Suprapubic skin (tissue), 4 donors: Measurements from ENCODE around the gene ECI1. TPM values are rescaled to one million over a fixed set of nuclear protein-coding genes. Genes with fewer than 3 reads are reported as not detected.

Experiments
- DNase-seq, 2 donors: peaks; one replicate each; pipeline ENCODE4 v3.0.0-alpha.2; 2019; ENCODE audit warnings: low spot score in 2 of 2
- H3K27ac ChIP-seq: fragments of 200-600 bp; sonication (generic); one replicate; pipeline ENCODE4 v1.5.1; 2019
- H3K27me3 ChIP-seq: fragments of 200-600 bp; sonication (generic); one replicate; pipeline ENCODE4 v1.5.1; 2019
- H3K36me3 ChIP-seq: fragments of 200-600 bp; sonication (generic); one replicate; pipeline ENCODE4 v1.5.1; 2019
- H3K4me1 ChIP-seq: fragments of 200-600 bp; sonication (generic); one replicate; pipeline ENCODE4 v1.5.1; 2019
- H3K4me3 ChIP-seq: fragments of 200-600 bp; sonication (generic); one replicate; pipeline ENCODE4 v1.5.1; 2019; ENCODE audit warnings: mild to moderate bottlenecking
- H3K9me3 ChIP-seq: fragments of 200-600 bp; sonication (generic); one replicate; pipeline ENCODE4 v1.5.1; 2019
- CTCF ChIP-seq, 2 donors: fragments of 200-600 bp in 1 of 2; fragments of 450-650 bp in 1 of 2; sonication (generic) in 1 of 2; IDR thresholded peaks; one replicate each; pipeline ENCODE4 v1.5.1; 2016 to 2019; ENCODE audit warnings: antibody characterized with exemption in 2 of 2, mild to moderate bottlenecking in 1 of 2, moderate library complexity in 1 of 2
- EP300 ChIP-seq: sonication (generic); formaldehyde crosslinking; IDR thresholded peaks from one replicate; pipeline ENCODE4 v1.6.1; 2017; ENCODE audit warnings: antibody characterized with exemption
- POLR2A ChIP-seq, 2 donors: fragments of 450-650 bp; IDR thresholded peaks; one replicate each; pipeline ENCODE4 v1.6.1; 2017; ENCODE audit warnings: antibody characterized with exemption in 2 of 2, mild to moderate bottlenecking in 2 of 2, moderate library complexity in 2 of 2
- POLR2AphosphoS5 ChIP-seq, 3 donors: sonication (generic); formaldehyde crosslinking; IDR thresholded peaks; one replicate each; pipeline ENCODE4 v1.6.1; 2017; ENCODE audit warnings: antibody characterized with exemption in 3 of 3
- WGBS: methylation state at CpG from one replicate; pipeline ENCODE4 v1.1.5; 2018; 5-methylcytosine and 5-hydroxymethylcytosine counted together
- total RNA-seq, 4 donors: library from RNA; depleted of rRNA; stranded (reverse); fragments of >200 nt; gene quantifications; one replicate each; pipeline ENCODE4 v1.1.0, GENCODE V29; 2016

ECI1 gene
- total RNA-seq, 4 donors from 2014 or later, result 28.4 to 65.3 (median 47.2) TPM

- H3K27me3 ChIP-seq, result peaks cover 33% of the 10 kb centered on the region
- no peak overlapping the region for H3K4me3 ChIP-seq
- 79% methylated on average over 4 of the region's 5 CpGs for WGBS
Measured at GRCh38 chr16:2199095-2199494, 52.3 kb downstream of the ECI1 start.

GRCh38 chr16:2198283-2198682 is 53.1 kb downstream of the ECI1 start:
- Histone ChIP-seq H3K27me3 (peaks cover 38% of the 10 kb centered on the region), H3K27ac (no peak overlapping the region), H3K9me3 (no peaks in the 10 kb centered on the region), H3K4me1 (peaks cover 24% of the 10 kb centered on the region), H3K4me3 (no peak overlapping the region), H3K36me3 (no peaks in the 10 kb centered on the region)
- no peak for TF ChIP-seq CTCF (IDR thresholded peaks at IDR 0.05)
- TF ChIP-seq EP300, result no peak
- no peak for TF ChIP-seq POLR2A (IDR thresholded peaks at IDR 0.05)
- TF ChIP-seq POLR2AphosphoS5 (IDR thresholded peaks at IDR 0.05), result no peak
- no peak for DNase-seq
- WGBS, result 59% methylated on average over 4 of the region's 4 CpGs

More at GRCh38 chr16:2199095-2199494, 52.3 kb downstream of the ECI1 start:
- DNase-seq, result no peak
- no peaks in the 10 kb centered on the region for H3K9me3 ChIP-seq
- TF ChIP-seq POLR2A (IDR thresholded peaks at IDR 0.05) (no peak), CTCF (IDR thresholded peaks at IDR 0.05) (no peak), POLR2AphosphoS5 (IDR thresholded peaks at IDR 0.05) (no peak), EP300 (no peak)
- H3K27ac ChIP-seq, result no peak overlapping the region
- H3K4me1 ChIP-seq, result peaks cover 23% of the 10 kb centered on the region
- no peaks in the 10 kb centered on the region for H3K36me3 ChIP-seq

- Histone ChIP-seq H3K4me3 (no peak overlapping the region), H3K4me1 (peaks cover 24% of the 10 kb centered on the region), H3K9me3 (no peaks in the 10 kb centered on the region), H3K27ac (no peak overlapping the region), H3K27me3 (peaks cover 38% of the 10 kb centered on the region), H3K36me3 (no peaks in the 10 kb centered on the region)
- WGBS, result 95% methylated on average over 5 of the region's 6 CpGs
- no peak for TF ChIP-seq CTCF (IDR thresholded peaks at IDR 0.05)
- TF ChIP-seq POLR2AphosphoS5 (IDR thresholded peaks at IDR 0.05), result no peak
- no peak for TF ChIP-seq POLR2A (IDR thresholded peaks at IDR 0.05)
- no peak for DNase-seq
Measured at GRCh38 chr16:2197765-2198164, 53.6 kb downstream of the ECI1 start.

GRCh38 chr16:2196981-2197511 is 54.3 kb downstream of the ECI1 start:
- peaks cover 24% of the 10 kb centered on the region for H3K4me1 ChIP-seq
- H3K27me3 ChIP-seq, result peaks cover 38% of the 10 kb centered on the region
- DNase-seq, result no peak
- no peak overlapping the region for H3K27ac ChIP-seq
- TF ChIP-seq POLR2AphosphoS5 (IDR thresholded peaks at IDR 0.05) (no peak), CTCF (IDR thresholded peaks at IDR 0.05) (no peak), POLR2A (IDR thresholded peaks at IDR 0.05) (no peak), EP300 (no peak)
- H3K9me3 ChIP-seq, result no peaks in the 10 kb centered on the region
- H3K4me3 ChIP-seq, result peak overlapping the region; percentile 44
- H3K36me3 ChIP-seq, result no peaks in the 10 kb centered on the region
- 61% methylated on average over 14 of the region's 32 CpGs for WGBS

- no peak for DNase-seq
- WGBS, result 0% methylated on average over 3 of the region's 129 CpGs
- no peak for TF ChIP-seq POLR2A (IDR thresholded peaks at IDR 0.05)
- TF ChIP-seq CTCF (IDR thresholded peaks at IDR 0.05), result no peak
- no peak for TF ChIP-seq EP300
- no peak for TF ChIP-seq POLR2AphosphoS5 (IDR thresholded peaks at IDR 0.05)
- no peaks in the 10 kb centered on the region for H3K36me3 ChIP-seq
- no peaks in the 10 kb centered on the region for H3K9me3 ChIP-seq
- H3K27ac ChIP-seq, result no peak within 1 kb of the TSS
- H3K4me3 ChIP-seq, result peak within 1 kb of the TSS; percentile 56
- peaks cover 24% of the 10 kb centered on the region for H3K4me1 ChIP-seq
- peaks cover 38% of the 10 kb centered on the region for H3K27me3 ChIP-seq
Measured at GRCh38 chr16:2196162-2196980, 55.0 kb downstream of the ECI1 start, which contains the start of gene CASKIN1. CASKIN1 (minus strand) TSS chr16:2196605; CDS start chr16:2196432, 173 bp downstream.
